Measurements from ENCODE around the gene RPL26.

RPL26 gene

GRCh38 chr17:8391711-8392110 is 8.7 kb upstream of the RPL26 start:
- ATAC-seq: peak; percentile 18; the same call in 2 of the 3 replicates

GRCh38 chr17:8387914-8388651 is 5.1 kb upstream of the RPL26 start:
- ATAC-seq: no peak
- TF ChIP-seq ARNTL (CRISPR knock-in tag; IDR thresholded peaks at IDR 0.05; ENCODE audit: borderline replicate concordance, low read depth): no peak

More at GRCh38 chr17:8391711-8392110, 8.7 kb upstream of the RPL26 start:
- TF ChIP-seq ISL1 (CRISPR knock-in tag; IDR thresholded peaks at IDR 0.05): no peak
- TF ChIP-seq ZFP3 (CRISPR knock-in tag; IDR thresholded peaks at IDR 0.05): no peak
- TF ChIP-seq ESRRG (CRISPR knock-in tag; IDR thresholded peaks at IDR 0.05): no peak
- no peak for TF ChIP-seq GLIS3 (CRISPR knock-in tag; IDR thresholded peaks at IDR 0.05)

GRCh38 chr17:8386841-8387240 is 3.8 kb upstream of the RPL26 start:
- TF ChIP-seq RARB (CRISPR knock-in tag; IDR thresholded peaks at IDR 0.05): no peak
- TF ChIP-seq ZFP3 (CRISPR knock-in tag; IDR thresholded peaks at IDR 0.05): no peak
- no peak for TF ChIP-seq OSR1 (CRISPR knock-in tag; IDR thresholded peaks at IDR 0.05)
- no peak for TF ChIP-seq CREB5 (CRISPR knock-in tag; IDR thresholded peaks at IDR 0.05; ENCODE audit: low read depth)
- no peak for TF ChIP-seq POU6F1 (CRISPR knock-in tag; IDR thresholded peaks at IDR 0.05; ENCODE audit: borderline replicate concordance, low read depth)
- TF ChIP-seq BACH2 (CRISPR knock-in tag; IDR thresholded peaks at IDR 0.05; ENCODE audit: borderline replicate concordance): no peak
- TF ChIP-seq GLIS3 (CRISPR knock-in tag; IDR thresholded peaks at IDR 0.05): no peak
- no peak for TF ChIP-seq CSRNP3 (CRISPR knock-in tag; IDR thresholded peaks at IDR 0.05)
- TF ChIP-seq CSDC2 (CRISPR knock-in tag; IDR thresholded peaks at IDR 0.05): no peak
- TF ChIP-seq ZNF70 (CRISPR knock-in tag; IDR thresholded peaks at IDR 0.05): no peak
- no peak for ATAC-seq

GRCh38 chr17:8384801-8385378 is 1.9 kb upstream of the RPL26 start:
- no peak for TF ChIP-seq ZNF70 (CRISPR knock-in tag; IDR thresholded peaks at IDR 0.05)
- TF ChIP-seq TSHZ2 (CRISPR knock-in tag; IDR thresholded peaks at IDR 0.05): no peak
- TF ChIP-seq ZNF8 (CRISPR knock-in tag; IDR thresholded peaks at IDR 0.05): no peak
- no peak for TF ChIP-seq TOX (CRISPR knock-in tag; IDR thresholded peaks at IDR 0.05; ENCODE audit: borderline replicate concordance)
- TF ChIP-seq SNAI2 (CRISPR knock-in tag; IDR thresholded peaks at IDR 0.05): no peak
- TF ChIP-seq ZFP3 (CRISPR knock-in tag; IDR thresholded peaks at IDR 0.05): no peak
- no peak for TF ChIP-seq BACH2 (CRISPR knock-in tag; IDR thresholded peaks at IDR 0.05; ENCODE audit: borderline replicate concordance)
- TF ChIP-seq ZNF565 (CRISPR knock-in tag; conservative IDR thresholded peaks at IDR 0.05; ENCODE audit: low read depth): no peak
- no peak for TF ChIP-seq ZC3H10 (CRISPR knock-in tag; IDR thresholded peaks at IDR 0.05)
- TF ChIP-seq ARNTL (CRISPR knock-in tag; IDR thresholded peaks at IDR 0.05; ENCODE audit: borderline replicate concordance, low read depth): no peak
- TF ChIP-seq PATZ1 (CRISPR knock-in tag; IDR thresholded peaks at IDR 0.05; ENCODE audit: borderline replicate concordance): no peak
- no peak for TF ChIP-seq PPARA (CRISPR knock-in tag; IDR thresholded peaks at IDR 0.05; ENCODE audit: borderline replicate concordance)
- TF ChIP-seq ESRRG (CRISPR knock-in tag; IDR thresholded peaks at IDR 0.05): no peak
- no peak for TF ChIP-seq ISL1 (CRISPR knock-in tag; IDR thresholded peaks at IDR 0.05)
- no peak for TF ChIP-seq CREB5 (CRISPR knock-in tag; IDR thresholded peaks at IDR 0.05; ENCODE audit: low read depth)

More at GRCh38 chr17:8384801-8385378, 1.9 kb upstream of the RPL26 start:
- peak; percentile 32 for ATAC-seq

Measured in SK-N-SH treated with all-trans-retinoic acid at 6 μM for 48 hours (cell line).